ENCODE results near the gene PREX1.

PREX1 gene

GRCh38 chr20:48787861-48788375, 39.9 kb downstream of the PREX1 start:
- DNase-seq (ENCODE audit: low read depth) = peak; percentile 77
- TF ChIP-seq, protein P1, sequence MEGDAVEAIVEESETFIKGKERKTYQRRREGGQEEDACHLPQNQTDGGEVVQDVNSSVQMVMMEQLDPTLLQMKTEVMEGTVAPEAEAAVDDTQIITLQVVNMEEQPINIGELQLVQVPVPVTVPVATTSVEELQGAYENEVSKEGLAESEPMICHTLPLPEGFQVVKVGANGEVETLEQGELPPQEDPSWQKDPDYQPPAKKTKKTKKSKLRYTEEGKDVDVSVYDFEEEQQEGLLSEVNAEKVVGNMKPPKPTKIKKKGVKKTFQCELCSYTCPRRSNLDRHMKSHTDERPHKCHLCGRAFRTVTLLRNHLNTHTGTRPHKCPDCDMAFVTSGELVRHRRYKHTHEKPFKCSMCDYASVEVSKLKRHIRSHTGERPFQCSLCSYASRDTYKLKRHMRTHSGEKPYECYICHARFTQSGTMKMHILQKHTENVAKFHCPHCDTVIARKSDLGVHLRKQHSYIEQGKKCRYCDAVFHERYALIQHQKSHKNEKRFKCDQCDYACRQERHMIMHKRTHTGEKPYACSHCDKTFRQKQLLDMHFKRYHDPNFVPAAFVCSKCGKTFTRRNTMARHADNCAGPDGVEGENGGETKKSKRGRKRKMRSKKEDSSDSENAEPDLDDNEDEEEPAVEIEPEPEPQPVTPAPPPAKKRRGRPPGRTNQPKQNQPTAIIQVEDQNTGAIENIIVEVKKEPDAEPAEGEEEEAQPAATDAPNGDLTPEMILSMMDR (conservative IDR thresholded peaks at IDR 0.05; ENCODE audit: low read length) = no peak
- H3K4me3 ChIP-seq (ENCODE audit: low read length) = peak overlapping the region; percentile 15; the same call in 1 of the 2 replicates

- DNase-seq (ENCODE audit: low read depth) = no peak
- TF ChIP-seq, protein P1 (conservative IDR thresholded peaks at IDR 0.05; ENCODE audit: low read length) = no peak
- H3K4me3 ChIP-seq (ENCODE audit: low read length) = no peak overlapping the region
Measured at GRCh38 chr20:48786951-48787705, 40.7 kb downstream of the PREX1 start.

- H3K4me3 ChIP-seq (ENCODE audit: low read length) = no peak overlapping the region
- TF ChIP-seq, protein P1 (conservative IDR thresholded peaks at IDR 0.05; ENCODE audit: low read length) = no peak
- no peak for DNase-seq (ENCODE audit: low read depth)
Measured at GRCh38 chr20:48785801-48786200, 42.0 kb downstream of the PREX1 start.

- no peak overlapping the region for H3K4me3 ChIP-seq (ENCODE audit: low read length)
- TF ChIP-seq, protein P1 (conservative IDR thresholded peaks at IDR 0.05; ENCODE audit: low read length) = no peak
- no peak for DNase-seq (ENCODE audit: low read depth)
Measured at GRCh38 chr20:48785256-48785655, 42.5 kb downstream of the PREX1 start.

GRCh38 chr20:48784273-48784641, 43.5 kb downstream of the PREX1 start:
- H3K4me3 ChIP-seq (ENCODE audit: low read length) = no peak overlapping the region
- TF ChIP-seq, protein P1 (conservative IDR thresholded peaks at IDR 0.05; ENCODE audit: low read length) = no peak
- DNase-seq (ENCODE audit: low read depth) = no peak

GRCh38 chr20:48783533-48784272, 44.1 kb downstream of the PREX1 start:
- TF ChIP-seq, protein P1 (conservative IDR thresholded peaks at IDR 0.05; ENCODE audit: low read length) = no peak
- peak; percentile 54 for DNase-seq (ENCODE audit: low read depth)
- no peak overlapping the region for H3K4me3 ChIP-seq (ENCODE audit: low read length)

Measured in AG10803 (cell line).